ENCODE measurements around the gene RASSF1. TPM values are rescaled to one million over a fixed set of nuclear protein-coding genes. Genes with fewer than 3 reads are reported as not detected.

Gene RASSF1
- total and polyA plus RNA-seq, 2 of the 13 experiments (the other 11 are each of a cell fraction or from before 2014, with no cell fraction given), result 10.2 to 27.5 TPM

DNA sequence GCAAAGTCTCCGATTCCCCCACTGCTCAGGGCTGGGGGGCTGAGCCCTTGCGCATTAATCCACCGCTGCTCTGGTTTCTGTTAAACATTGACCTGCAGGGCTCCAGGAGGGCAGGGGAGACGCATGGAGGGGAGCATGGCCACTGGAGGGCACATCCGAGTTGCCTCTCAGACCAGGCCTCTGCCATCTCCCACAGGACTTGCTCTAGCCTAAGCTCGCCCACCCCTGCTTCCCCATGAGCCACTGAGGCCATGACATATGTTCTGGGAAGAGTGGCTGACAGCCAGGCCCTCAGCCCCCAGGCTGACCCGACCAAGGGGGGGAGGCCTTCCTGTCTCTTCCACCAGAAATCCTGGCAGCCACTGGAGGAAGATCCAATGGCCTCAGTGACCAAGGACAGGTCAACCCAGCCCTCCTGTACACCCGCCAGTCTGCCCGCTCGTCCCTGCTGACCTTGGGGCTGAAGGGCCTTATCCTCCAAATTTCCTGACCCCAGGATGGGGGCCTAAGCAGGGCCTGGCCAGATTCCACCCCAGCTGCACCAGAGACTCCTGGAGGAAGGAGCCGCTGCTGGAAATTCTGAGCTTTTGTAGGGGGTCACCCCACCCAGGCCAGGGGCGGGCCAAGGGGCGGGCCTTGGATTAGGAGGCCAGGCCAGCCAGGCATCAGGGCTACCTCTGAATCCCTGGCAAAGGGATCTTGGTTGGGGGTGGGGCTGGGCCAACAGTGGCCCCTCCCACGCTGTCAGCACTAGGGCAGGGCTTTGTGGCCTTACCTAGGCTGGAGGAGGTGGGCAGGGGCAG is 37.4 kb downstream of the RASSF1 start, which contains the start of gene HYAL1 (continued):
- TF ChIP-seq PLRG1 (conservative IDR thresholded peaks at IDR 0.05) (no peak), MED13 (CRISPR knock-in tag; IDR thresholded peaks at IDR 0.05) (no peak), NBN (conservative IDR thresholded peaks at IDR 0.05) (no peak), ZNF441 (CRISPR knock-in tag; IDR thresholded peaks at IDR 0.05; ENCODE audit: borderline replicate concordance) (no peak), NR2C2 (CRISPR knock-in tag; IDR thresholded peaks at IDR 0.05; ENCODE audit: borderline replicate concordance) (peak; percentile 67; the same call in 1 of the 2 replicates)
- TF ChIP-seq, protein P1, sequence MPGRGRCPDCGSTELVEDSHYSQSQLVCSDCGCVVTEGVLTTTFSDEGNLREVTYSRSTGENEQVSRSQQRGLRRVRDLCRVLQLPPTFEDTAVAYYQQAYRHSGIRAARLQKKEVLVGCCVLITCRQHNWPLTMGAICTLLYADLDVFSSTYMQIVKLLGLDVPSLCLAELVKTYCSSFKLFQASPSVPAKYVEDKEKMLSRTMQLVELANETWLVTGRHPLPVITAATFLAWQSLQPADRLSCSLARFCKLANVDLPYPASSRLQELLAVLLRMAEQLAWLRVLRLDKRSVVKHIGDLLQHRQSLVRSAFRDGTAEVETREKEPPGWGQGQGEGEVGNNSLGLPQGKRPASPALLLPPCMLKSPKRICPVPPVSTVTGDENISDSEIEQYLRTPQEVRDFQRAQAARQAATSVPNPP (CRISPR knock-in tag; IDR thresholded peaks at IDR 0.05), result peak; percentile 91; the same call in 1 of the 2 replicates
- TF ChIP-seq, protein P2, sequence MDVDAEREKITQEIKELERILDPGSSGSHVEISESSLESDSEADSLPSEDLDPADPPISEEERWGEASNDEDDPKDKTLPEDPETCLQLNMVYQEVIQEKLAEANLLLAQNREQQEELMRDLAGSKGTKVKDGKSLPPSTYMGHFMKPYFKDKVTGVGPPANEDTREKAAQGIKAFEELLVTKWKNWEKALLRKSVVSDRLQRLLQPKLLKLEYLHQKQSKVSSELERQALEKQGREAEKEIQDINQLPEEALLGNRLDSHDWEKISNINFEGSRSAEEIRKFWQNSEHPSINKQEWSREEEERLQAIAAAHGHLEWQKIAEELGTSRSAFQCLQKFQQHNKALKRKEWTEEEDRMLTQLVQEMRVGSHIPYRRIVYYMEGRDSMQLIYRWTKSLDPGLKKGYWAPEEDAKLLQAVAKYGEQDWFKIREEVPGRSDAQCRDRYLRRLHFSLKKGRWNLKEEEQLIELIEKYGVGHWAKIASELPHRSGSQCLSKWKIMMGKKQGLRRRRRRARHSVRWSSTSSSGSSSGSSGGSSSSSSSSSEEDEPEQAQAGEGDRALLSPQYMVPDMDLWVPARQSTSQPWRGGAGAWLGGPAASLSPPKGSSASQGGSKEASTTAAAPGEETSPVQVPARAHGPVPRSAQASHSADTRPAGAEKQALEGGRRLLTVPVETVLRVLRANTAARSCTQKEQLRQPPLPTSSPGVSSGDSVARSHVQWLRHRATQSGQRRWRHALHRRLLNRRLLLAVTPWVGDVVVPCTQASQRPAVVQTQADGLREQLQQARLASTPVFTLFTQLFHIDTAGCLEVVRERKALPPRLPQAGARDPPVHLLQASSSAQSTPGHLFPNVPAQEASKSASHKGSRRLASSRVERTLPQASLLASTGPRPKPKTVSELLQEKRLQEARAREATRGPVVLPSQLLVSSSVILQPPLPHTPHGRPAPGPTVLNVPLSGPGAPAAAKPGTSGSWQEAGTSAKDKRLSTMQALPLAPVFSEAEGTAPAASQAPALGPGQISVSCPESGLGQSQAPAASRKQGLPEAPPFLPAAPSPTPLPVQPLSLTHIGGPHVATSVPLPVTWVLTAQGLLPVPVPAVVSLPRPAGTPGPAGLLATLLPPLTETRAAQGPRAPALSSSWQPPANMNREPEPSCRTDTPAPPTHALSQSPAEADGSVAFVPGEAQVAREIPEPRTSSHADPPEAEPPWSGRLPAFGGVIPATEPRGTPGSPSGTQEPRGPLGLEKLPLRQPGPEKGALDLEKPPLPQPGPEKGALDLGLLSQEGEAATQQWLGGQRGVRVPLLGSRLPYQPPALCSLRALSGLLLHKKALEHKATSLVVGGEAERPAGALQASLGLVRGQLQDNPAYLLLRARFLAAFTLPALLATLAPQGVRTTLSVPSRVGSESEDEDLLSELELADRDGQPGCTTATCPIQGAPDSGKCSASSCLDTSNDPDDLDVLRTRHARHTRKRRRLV (CRISPR knock-in tag; IDR thresholded peaks at IDR 0.05), result peak; percentile 61; the same call in 1 of the 2 replicates
- TF ChIP-seq, protein P3, sequence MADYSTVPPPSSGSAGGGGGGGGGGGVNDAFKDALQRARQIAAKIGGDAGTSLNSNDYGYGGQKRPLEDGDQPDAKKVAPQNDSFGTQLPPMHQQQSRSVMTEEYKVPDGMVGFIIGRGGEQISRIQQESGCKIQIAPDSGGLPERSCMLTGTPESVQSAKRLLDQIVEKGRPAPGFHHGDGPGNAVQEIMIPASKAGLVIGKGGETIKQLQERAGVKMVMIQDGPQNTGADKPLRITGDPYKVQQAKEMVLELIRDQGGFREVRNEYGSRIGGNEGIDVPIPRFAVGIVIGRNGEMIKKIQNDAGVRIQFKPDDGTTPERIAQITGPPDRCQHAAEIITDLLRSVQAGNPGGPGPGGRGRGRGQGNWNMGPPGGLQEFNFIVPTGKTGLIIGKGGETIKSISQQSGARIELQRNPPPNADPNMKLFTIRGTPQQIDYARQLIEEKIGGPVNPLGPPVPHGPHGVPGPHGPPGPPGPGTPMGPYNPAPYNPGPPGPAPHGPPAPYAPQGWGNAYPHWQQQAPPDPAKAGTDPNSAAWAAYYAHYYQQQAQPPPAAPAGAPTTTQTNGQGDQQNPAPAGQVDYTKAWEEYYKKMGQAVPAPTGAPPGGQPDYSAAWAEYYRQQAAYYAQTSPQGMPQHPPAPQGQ (CRISPR knock-in tag; IDR thresholded peaks at IDR 0.05; ENCODE audit: borderline replicate concordance), result no peak
- TF ChIP-seq, protein P4, sequence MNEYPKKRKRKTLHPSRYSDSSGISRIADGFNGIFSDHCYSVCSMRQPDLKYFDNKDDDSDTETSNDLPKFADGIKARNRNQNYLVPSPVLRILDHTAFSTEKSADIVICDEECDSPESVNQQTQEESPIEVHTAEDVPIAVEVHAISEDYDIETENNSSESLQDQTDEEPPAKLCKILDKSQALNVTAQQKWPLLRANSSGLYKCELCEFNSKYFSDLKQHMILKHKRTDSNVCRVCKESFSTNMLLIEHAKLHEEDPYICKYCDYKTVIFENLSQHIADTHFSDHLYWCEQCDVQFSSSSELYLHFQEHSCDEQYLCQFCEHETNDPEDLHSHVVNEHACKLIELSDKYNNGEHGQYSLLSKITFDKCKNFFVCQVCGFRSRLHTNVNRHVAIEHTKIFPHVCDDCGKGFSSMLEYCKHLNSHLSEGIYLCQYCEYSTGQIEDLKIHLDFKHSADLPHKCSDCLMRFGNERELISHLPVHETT (CRISPR knock-in tag; conservative IDR thresholded peaks at IDR 0.05), result no peak
- TF ChIP-seq, protein P5, sequence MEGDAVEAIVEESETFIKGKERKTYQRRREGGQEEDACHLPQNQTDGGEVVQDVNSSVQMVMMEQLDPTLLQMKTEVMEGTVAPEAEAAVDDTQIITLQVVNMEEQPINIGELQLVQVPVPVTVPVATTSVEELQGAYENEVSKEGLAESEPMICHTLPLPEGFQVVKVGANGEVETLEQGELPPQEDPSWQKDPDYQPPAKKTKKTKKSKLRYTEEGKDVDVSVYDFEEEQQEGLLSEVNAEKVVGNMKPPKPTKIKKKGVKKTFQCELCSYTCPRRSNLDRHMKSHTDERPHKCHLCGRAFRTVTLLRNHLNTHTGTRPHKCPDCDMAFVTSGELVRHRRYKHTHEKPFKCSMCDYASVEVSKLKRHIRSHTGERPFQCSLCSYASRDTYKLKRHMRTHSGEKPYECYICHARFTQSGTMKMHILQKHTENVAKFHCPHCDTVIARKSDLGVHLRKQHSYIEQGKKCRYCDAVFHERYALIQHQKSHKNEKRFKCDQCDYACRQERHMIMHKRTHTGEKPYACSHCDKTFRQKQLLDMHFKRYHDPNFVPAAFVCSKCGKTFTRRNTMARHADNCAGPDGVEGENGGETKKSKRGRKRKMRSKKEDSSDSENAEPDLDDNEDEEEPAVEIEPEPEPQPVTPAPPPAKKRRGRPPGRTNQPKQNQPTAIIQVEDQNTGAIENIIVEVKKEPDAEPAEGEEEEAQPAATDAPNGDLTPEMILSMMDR (CRISPR knock-in tag; IDR thresholded peaks at IDR 0.05), result peak; percentile 91
